WTC11 (cell line): ENCODE data around the gene NRXN3.

ENCODE experiments used
- NR3C1 ChIP-seq: sonication (generic); formaldehyde crosslinking; conservative IDR thresholded peaks from 2 replicates; pipeline ENCODE4 v1.8.1; 2023; ENCODE audit warnings: low read depth, mild to moderate bottlenecking, missing genetic modification reagents
- SP1 ChIP-seq: sonication (generic); formaldehyde crosslinking; conservative IDR thresholded peaks from 2 replicates; pipeline ENCODE4 v1.8.1; 2022; ENCODE audit warnings: missing genetic modification reagents

- TF ChIP-seq NR3C1 (CRISPR knock-in tag) (no peak), SP1 (CRISPR knock-in tag) (no peak)
These were observed 1254.3 kb downstream of the NRXN3 start for GRCh38 chr14:79424462-79424861.
